Type B pancreatic cell (in vitro differentiated cells): Measurements from ENCODE around the gene ADAMTS17. TPM values are rescaled to one million over a fixed set of nuclear protein-coding genes. Genes with fewer than 3 reads are reported as not detected.
A peak's percentile ranks its signal among the peaks of the same experiment; 100 is the strongest.

Experiments
- DNase-seq: peaks from one replicate; pipeline ENCODE4 v3.0.0; 2021; ENCODE audit warnings: mixed read lengths; ENCODE audit not compliant: unreplicated experiment; ENCODE audit errors: extremely low spot score
- H3K27ac Mint-ChIP-seq: 2 replicates; pipeline ENCODE4 v1.8.0; 2021; ENCODE audit warnings: mild to moderate bottlenecking, mixed read lengths
- H3K27me3 Mint-ChIP-seq: 2 replicates; pipeline ENCODE4 v1.8.0; 2021; ENCODE audit warnings: mixed read lengths
- H3K36me3 Mint-ChIP-seq: 2 replicates; pipeline ENCODE4 v1.8.0; 2021; ENCODE audit warnings: mixed read lengths
- H3K4me1 Mint-ChIP-seq: one replicate; pipeline ENCODE4 v1.8.0; 2021; ENCODE audit warnings: mixed read lengths; ENCODE audit not compliant: unreplicated experiment
- H3K4me3 Mint-ChIP-seq: 2 replicates; pipeline ENCODE4 v1.8.0; 2021; ENCODE audit warnings: mild to moderate bottlenecking, mixed read lengths
- H3K9me3 Mint-ChIP-seq: 2 replicates; pipeline ENCODE4 v1.8.0; 2021; ENCODE audit warnings: mixed read lengths
- CTCF ChIP-seq: fragments of 200-600 bp; sonication (generic); conservative IDR thresholded peaks from 2 replicates; pipeline ENCODE4 v1.5.0; 2021; ENCODE audit warnings: antibody characterized with exemption, mild to moderate bottlenecking
- total RNA-seq: library from RNA; stranded (reverse); gene quantifications from 2 replicates; pipeline ENCODE4 v1.2.1, GENCODE V29; 2021; ENCODE audit warnings: low replicate concordance

ADAMTS17 gene
- total RNA-seq, 1 donor from 2014 or later = 18.3 TPM

GRCh38 chr15:100131321-100132224, 210.2 kb downstream of the ADAMTS17 start:
- Mint-ChIP-seq H3K4me1 (peaks cover 8% of the 10 kb centered on the region), H3K27me3 (no peaks in the 10 kb centered on the region), H3K36me3 (peaks cover 10% of the 10 kb centered on the region), H3K4me3 (no peak overlapping the region), H3K27ac (no peak overlapping the region), H3K9me3 (peaks cover 2% of the 10 kb centered on the region)
- no peak for DNase-seq
- peak; percentile 45 for TF ChIP-seq CTCF

DNA sequence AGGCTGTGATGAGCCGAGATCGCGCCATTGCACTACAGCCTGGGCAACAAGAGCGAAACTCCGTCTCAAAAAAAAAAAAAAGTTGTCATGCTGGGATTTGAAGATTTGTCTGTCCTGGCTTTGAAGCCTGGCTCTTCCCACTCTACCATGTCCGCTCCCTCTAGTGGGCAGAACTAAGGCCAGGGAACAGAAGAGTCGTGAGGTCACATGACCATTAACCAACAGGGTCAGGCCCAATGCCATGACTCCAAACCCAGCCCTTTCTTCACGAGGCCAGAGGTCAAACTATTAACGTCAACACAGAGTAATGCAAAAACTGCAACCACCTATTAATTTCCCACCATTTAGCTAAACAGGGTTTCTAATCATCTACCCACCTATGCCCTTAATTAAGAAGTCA, 212.1 kb downstream of the ADAMTS17 start:
- no peak overlapping the region for H3K27ac Mint-ChIP-seq
- H3K27me3 Mint-ChIP-seq = no peaks in the 10 kb centered on the region
- no peaks in the 10 kb centered on the region for H3K9me3 Mint-ChIP-seq
- H3K4me1 Mint-ChIP-seq = peaks cover 5% of the 10 kb centered on the region
- no peak overlapping the region for H3K4me3 Mint-ChIP-seq
- peaks cover 5% of the 10 kb centered on the region for H3K36me3 Mint-ChIP-seq
- DNase-seq = no peak
- no peak for TF ChIP-seq CTCF

DNA sequence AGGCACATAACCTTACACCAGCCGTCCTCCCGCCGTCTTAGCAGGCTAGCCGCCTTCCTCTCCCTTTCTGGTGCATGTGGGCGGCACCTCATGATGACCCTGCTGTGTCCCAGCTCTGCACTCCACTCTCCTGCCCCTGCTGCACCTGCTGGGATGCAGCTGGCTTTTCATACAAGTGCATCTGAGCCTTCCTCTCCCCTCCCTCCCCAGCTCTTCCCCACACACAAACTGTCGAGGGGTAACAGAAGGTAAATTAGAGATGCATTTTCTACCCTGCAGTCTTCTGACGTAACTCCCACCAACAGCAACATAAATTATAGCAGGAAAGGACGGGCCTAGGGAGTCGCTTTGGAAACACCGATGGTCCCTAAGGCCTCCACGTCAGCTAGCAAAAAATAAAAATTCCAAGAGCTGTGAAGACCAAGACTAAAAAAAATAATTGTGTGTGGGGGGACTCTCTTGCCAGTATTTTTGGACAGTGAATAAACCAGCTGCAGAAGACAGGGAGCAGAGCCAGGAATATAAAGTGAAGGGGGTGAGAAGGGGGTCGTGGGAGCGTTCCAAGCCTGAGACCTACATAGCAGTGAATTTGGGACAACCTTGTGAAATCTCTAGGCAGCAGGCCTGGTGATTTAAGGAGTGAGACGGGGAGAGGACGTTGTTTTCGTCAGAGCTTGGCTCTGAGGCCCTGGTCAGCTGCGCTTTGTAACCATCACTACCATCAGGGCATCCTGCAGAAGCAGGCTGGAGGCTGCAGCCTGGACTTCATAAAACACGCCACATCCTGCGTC, 216.2 kb downstream of the ADAMTS17 start:
- Mint-ChIP-seq H3K4me1 (no peaks in the 10 kb centered on the region), H3K9me3 (peaks cover 11% of the 10 kb centered on the region), H3K36me3 (peaks cover 11% of the 10 kb centered on the region), H3K4me3 (no peak overlapping the region), H3K27me3 (no peaks in the 10 kb centered on the region), H3K27ac (no peak overlapping the region)
- DNase-seq = no peak
- TF ChIP-seq CTCF = no peak

DNA sequence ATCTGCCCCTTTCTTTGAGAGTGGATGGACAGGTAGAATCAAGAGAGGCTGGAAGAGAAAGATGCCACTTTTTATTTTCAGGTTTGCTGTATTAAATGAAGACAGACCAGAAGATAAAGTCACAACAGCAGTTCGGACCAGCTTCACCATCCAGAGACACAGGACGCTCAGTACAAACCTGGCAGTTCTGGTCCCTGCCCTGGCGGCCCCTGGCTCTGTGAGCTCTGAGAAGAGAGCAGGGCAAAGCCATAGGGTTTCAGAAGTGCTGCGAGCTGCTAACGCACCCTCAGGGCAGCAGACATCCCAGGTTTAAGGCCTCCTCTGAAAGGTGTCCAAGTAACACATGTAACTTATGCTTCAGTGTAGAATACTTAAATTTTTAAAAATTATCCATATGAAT, 216.8 kb downstream of the ADAMTS17 start:
- Mint-ChIP-seq H3K36me3 (peaks cover 12% of the 10 kb centered on the region), H3K27ac (no peak overlapping the region), H3K4me3 (no peak overlapping the region), H3K27me3 (no peaks in the 10 kb centered on the region), H3K4me1 (no peaks in the 10 kb centered on the region), H3K9me3 (peaks cover 12% of the 10 kb centered on the region)
- no peak for DNase-seq
- TF ChIP-seq CTCF = no peak

DNA sequence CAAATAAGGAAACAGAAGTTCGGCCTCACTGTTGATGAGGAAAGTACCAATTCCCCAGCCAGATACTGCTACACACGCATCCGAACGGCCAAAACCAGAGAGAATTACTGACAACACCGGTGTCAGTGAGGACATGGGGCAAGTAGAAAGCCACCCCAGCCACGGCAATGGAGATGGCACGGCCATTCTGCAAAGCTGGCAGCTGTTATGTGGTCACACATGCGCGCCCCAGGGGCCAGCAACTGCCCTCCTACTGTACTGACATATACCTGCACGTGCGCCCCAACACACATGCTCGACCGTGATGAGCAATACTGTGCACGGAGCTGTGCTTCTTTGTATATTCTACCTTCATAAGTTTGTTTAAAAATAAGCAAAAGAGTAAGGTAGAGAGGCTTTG, 217.4 kb downstream of the ADAMTS17 start:
- Mint-ChIP-seq H3K27me3 (no peaks in the 10 kb centered on the region), H3K27ac (no peak overlapping the region), H3K9me3 (peaks cover 15% of the 10 kb centered on the region), H3K4me1 (no peaks in the 10 kb centered on the region), H3K4me3 (no peak overlapping the region), H3K36me3 (peaks cover 15% of the 10 kb centered on the region)
- TF ChIP-seq CTCF = no peak
- no peak for DNase-seq
